Activated naive CD8-positive, alpha-beta T cell treated with anti-CD3 and anti-CD28 coated beads, Interleukin-2, amount 10 ng/mL, durations not matched to agents 7 days and 5 days (primary cell): ENCODE results near the gene GNAI3. TPM values are rescaled to one million over a fixed set of nuclear protein-coding genes. Genes with fewer than 3 reads are reported as not detected.

Experiments used
- ATAC-seq: fragments of 150-1000 bp; cut with Tn5 transposase; one replicate; pipeline ENCODE4 v1.10.0; 2021; ENCODE audit warnings: low read depth, moderate library complexity
- POLR2A ChIA-PET: fragments of 350-600 bp; sonication (Branson Sonifier 250); formaldehyde crosslinking; loops from one replicate; lab custom pipeline; 2021; ENCODE audit warnings: antibody characterized with exemption; lab: Charles Lee
- DNase-seq: peaks from one replicate; pipeline ENCODE4 v3.0.0; 2021
- H3K27ac Mint-ChIP-seq: one replicate; pipeline ENCODE4 v1.8.0; 2022; ENCODE audit warnings: mild to moderate bottlenecking, mixed read lengths
- H3K27me3 Mint-ChIP-seq: one replicate; pipeline ENCODE4 v1.8.0; 2022; ENCODE audit warnings: mild to moderate bottlenecking, moderate library complexity, mixed read lengths
- H3K36me3 Mint-ChIP-seq: one replicate; pipeline ENCODE4 v1.8.0; 2021; ENCODE audit warnings: mild to moderate bottlenecking, mixed read lengths
- H3K4me1 Mint-ChIP-seq: one replicate; pipeline ENCODE4 v1.8.0; 2021; ENCODE audit warnings: mixed read lengths
- H3K4me3 Mint-ChIP-seq: one replicate; pipeline ENCODE4 v1.8.0; 2022; ENCODE audit warnings: mild to moderate bottlenecking, moderate library complexity, mixed read lengths
- H3K9me3 Mint-ChIP-seq: one replicate; pipeline ENCODE4 v1.8.0; 2021; ENCODE audit warnings: mixed read lengths
- total RNA-seq, 2 experiments: library from RNA; stranded (reverse); gene quantifications; one replicate each; pipeline ENCODE4 v1.2.3, GENCODE V29; 2021

GNAI3 gene
- total RNA-seq, 2 experiments from 2014 or later, result 8.0 to 8.2 TPM

GRCh38 chr1:109567877-109568672 lies 19.7 kb downstream of the GNAI3 start:
- Mint-ChIP-seq H3K36me3 (peaks cover 10% of the 10 kb centered on the region), H3K27me3 (no peaks in the 10 kb centered on the region), H3K27ac (no peak overlapping the region), H3K4me3 (no peak overlapping the region), H3K4me1 (peaks cover 23% of the 10 kb centered on the region), H3K9me3 (no peaks in the 10 kb centered on the region)
- POLR2A ChIA-PET, result interaction anchor here (3.5 kb wide), 1 partner anchor 19 kb away, joined by 11 read pairs; the partner anchor contains the start of gene GNAI3
- DNase-seq (no peak), ATAC-seq (no peak)

GRCh38 chr1:109569323-109569722 lies 20.9 kb downstream of the GNAI3 start:
- Mint-ChIP-seq H3K4me1 (peaks cover 22% of the 10 kb centered on the region), H3K27ac (no peak overlapping the region), H3K9me3 (no peaks in the 10 kb centered on the region), H3K36me3 (peaks cover 8% of the 10 kb centered on the region), H3K4me3 (no peak overlapping the region), H3K27me3 (no peaks in the 10 kb centered on the region)
- ATAC-seq, result no peak
- POLR2A ChIA-PET, result interaction anchor here (3.5 kb wide), 1 partner anchor 20 kb away, joined by 11 read pairs; the partner anchor contains the start of gene GNAI3
- no peak for DNase-seq

GRCh38 chr1:109570414-109570813 lies 22.0 kb downstream of the GNAI3 start:
- H3K27me3 Mint-ChIP-seq, result no peaks in the 10 kb centered on the region
- H3K36me3 Mint-ChIP-seq, result peaks cover 7% of the 10 kb centered on the region
- H3K9me3 Mint-ChIP-seq, result no peaks in the 10 kb centered on the region
- ATAC-seq (no peak), DNase-seq (no peak)
- peaks cover 17% of the 10 kb centered on the region for H3K4me1 Mint-ChIP-seq
- H3K4me3 Mint-ChIP-seq, result no peak overlapping the region
- POLR2A ChIA-PET, result interaction anchor here (3.5 kb wide), 1 partner anchor 21 kb away, joined by 11 read pairs; the partner anchor contains the start of gene GNAI3
- no peak overlapping the region for H3K27ac Mint-ChIP-seq

GRCh38 chr1:109573785-109574184 lies 25.4 kb downstream of the GNAI3 start:
- Mint-ChIP-seq H3K4me1 (peaks cover 11% of the 10 kb centered on the region), H3K27me3 (no peaks in the 10 kb centered on the region), H3K9me3 (no peaks in the 10 kb centered on the region), H3K36me3 (peaks cover 14% of the 10 kb centered on the region), H3K27ac (no peak overlapping the region), H3K4me3 (no peak overlapping the region)
- no peak for DNase-seq
- ATAC-seq, result no peak
- POLR2A ChIA-PET, result interaction anchor here (0.7 kb wide), 1 partner anchor 25 kb away, joined by 3 read pairs; no protein-coding TSS in a partner anchor

GRCh38 chr1:109578947-109579443 lies 30.6 kb downstream of the GNAI3 start:
- ATAC-seq (no peak), DNase-seq (no peak)
- H3K9me3 Mint-ChIP-seq, result no peaks in the 10 kb centered on the region
- POLR2A ChIA-PET, result interaction anchor here (1.1 kb wide), 1 partner anchor 31 kb away, joined by 4 read pairs; the partner anchor contains the start of gene GNAI3
- H3K4me3 Mint-ChIP-seq, result no peak overlapping the region
- H3K36me3 Mint-ChIP-seq, result peaks cover 24% of the 10 kb centered on the region
- H3K4me1 Mint-ChIP-seq, result no peaks in the 10 kb centered on the region
- H3K27ac Mint-ChIP-seq, result no peak overlapping the region
- H3K27me3 Mint-ChIP-seq, result no peaks in the 10 kb centered on the region

GRCh38 chr1:109579491-109579890 lies 31.1 kb downstream of the GNAI3 start:
- no peaks in the 10 kb centered on the region for H3K27me3 Mint-ChIP-seq
- POLR2A ChIA-PET, result interaction anchor here (1.1 kb wide), 1 partner anchor 31 kb away, joined by 4 read pairs; the partner anchor contains the start of gene GNAI3
- peaks cover 25% of the 10 kb centered on the region for H3K36me3 Mint-ChIP-seq
- no peaks in the 10 kb centered on the region for H3K9me3 Mint-ChIP-seq
- ATAC-seq (no peak), DNase-seq (no peak)
- H3K27ac Mint-ChIP-seq, result no peak overlapping the region
- no peak overlapping the region for H3K4me3 Mint-ChIP-seq
- no peaks in the 10 kb centered on the region for H3K4me1 Mint-ChIP-seq

GRCh38 chr1:109582021-109582420 lies 33.6 kb downstream of the GNAI3 start:
- H3K27me3 Mint-ChIP-seq, result no peaks in the 10 kb centered on the region
- no peaks in the 10 kb centered on the region for H3K9me3 Mint-ChIP-seq
- DNase-seq, result no peak
- H3K4me1 Mint-ChIP-seq, result no peaks in the 10 kb centered on the region
- no peak overlapping the region for H3K4me3 Mint-ChIP-seq
- POLR2A ChIA-PET, result no interaction called here
- no peak overlapping the region for H3K27ac Mint-ChIP-seq
- H3K36me3 Mint-ChIP-seq, result peaks cover 26% of the 10 kb centered on the region
- ATAC-seq, result no peak

GRCh38 chr1:109584766-109585165 lies 36.4 kb downstream of the GNAI3 start:
- Mint-ChIP-seq H3K9me3 (no peaks in the 10 kb centered on the region), H3K27ac (no peak overlapping the region), H3K4me3 (no peak overlapping the region), H3K4me1 (peaks cover 2% of the 10 kb centered on the region), H3K27me3 (no peaks in the 10 kb centered on the region), H3K36me3 (peaks cover 33% of the 10 kb centered on the region)
- ATAC-seq, result no peak
- DNase-seq, result no peak
- POLR2A ChIA-PET, result no interaction called here

GRCh38 chr1:109586055-109586454 lies 37.6 kb downstream of the GNAI3 start:
- POLR2A ChIA-PET, result no interaction called here
- H3K9me3 Mint-ChIP-seq, result no peaks in the 10 kb centered on the region
- no peak overlapping the region for H3K27ac Mint-ChIP-seq
- peaks cover 33% of the 10 kb centered on the region for H3K36me3 Mint-ChIP-seq
- no peak for ATAC-seq
- peaks cover 2% of the 10 kb centered on the region for H3K4me1 Mint-ChIP-seq
- no peak overlapping the region for H3K4me3 Mint-ChIP-seq
- H3K27me3 Mint-ChIP-seq, result no peaks in the 10 kb centered on the region
- DNase-seq, result no peak

- H3K4me1 Mint-ChIP-seq, result peaks cover 2% of the 10 kb centered on the region
- H3K4me3 Mint-ChIP-seq, result no peak overlapping the region
- no peak for ATAC-seq
- no peak for DNase-seq
- H3K27me3 Mint-ChIP-seq, result no peaks in the 10 kb centered on the region
- H3K9me3 Mint-ChIP-seq, result no peaks in the 10 kb centered on the region
- H3K36me3 Mint-ChIP-seq, result peaks cover 35% of the 10 kb centered on the region
- no peak overlapping the region for H3K27ac Mint-ChIP-seq
- POLR2A ChIA-PET, result no interaction called here
Observed at GRCh38 chr1:109589177-109589576, 40.8 kb downstream of the GNAI3 start.

- no peak for DNase-seq
- no peak for ATAC-seq
- no peak overlapping the region for H3K4me3 Mint-ChIP-seq
- H3K27me3 Mint-ChIP-seq, result no peaks in the 10 kb centered on the region
- POLR2A ChIA-PET, result no interaction called here
- H3K27ac Mint-ChIP-seq, result no peak overlapping the region
- no peaks in the 10 kb centered on the region for H3K9me3 Mint-ChIP-seq
- peaks cover 33% of the 10 kb centered on the region for H3K36me3 Mint-ChIP-seq
- H3K4me1 Mint-ChIP-seq, result peaks cover 2% of the 10 kb centered on the region
Observed at GRCh38 chr1:109589679-109590078, 41.3 kb downstream of the GNAI3 start.

GRCh38 chr1:109592916-109593315 lies 44.5 kb downstream of the GNAI3 start:
- no peak overlapping the region for H3K27ac Mint-ChIP-seq
- H3K4me1 Mint-ChIP-seq, result peaks cover 2% of the 10 kb centered on the region
- ATAC-seq, result no peak
- DNase-seq, result no peak
- no peaks in the 10 kb centered on the region for H3K27me3 Mint-ChIP-seq
- no peaks in the 10 kb centered on the region for H3K9me3 Mint-ChIP-seq
- H3K36me3 Mint-ChIP-seq, result peaks cover 21% of the 10 kb centered on the region
- no peak overlapping the region for H3K4me3 Mint-ChIP-seq
- POLR2A ChIA-PET, result no interaction called here

- no peak overlapping the region for H3K27ac Mint-ChIP-seq
- ATAC-seq, result no peak
- H3K4me3 Mint-ChIP-seq, result no peak overlapping the region
- H3K4me1 Mint-ChIP-seq, result no peaks in the 10 kb centered on the region
- H3K9me3 Mint-ChIP-seq, result no peaks in the 10 kb centered on the region
- no peaks in the 10 kb centered on the region for H3K27me3 Mint-ChIP-seq
- no peak for DNase-seq
- peaks cover 20% of the 10 kb centered on the region for H3K36me3 Mint-ChIP-seq
- POLR2A ChIA-PET, result no interaction called here
Observed at GRCh38 chr1:109595531-109595930, 47.1 kb downstream of the GNAI3 start.

- Mint-ChIP-seq H3K4me1 (no peaks in the 10 kb centered on the region), H3K36me3 (peaks cover 15% of the 10 kb centered on the region), H3K4me3 (no peak overlapping the region), H3K27ac (no peak overlapping the region), H3K9me3 (no peaks in the 10 kb centered on the region), H3K27me3 (no peaks in the 10 kb centered on the region)
- DNase-seq (no peak), ATAC-seq (no peak)
- POLR2A ChIA-PET, result no interaction called here
Observed at GRCh38 chr1:109598156-109598555, 49.7 kb downstream of the GNAI3 start.
